ENCODE measurements around the gene ATRAID. TPM values are rescaled to one million over a fixed set of nuclear protein-coding genes. Genes with fewer than 3 reads are reported as not detected.

ATRAID gene
- total and polyA plus RNA-seq, 2 experiments from 2014 or later: 129 to 154 TPM

DNA sequence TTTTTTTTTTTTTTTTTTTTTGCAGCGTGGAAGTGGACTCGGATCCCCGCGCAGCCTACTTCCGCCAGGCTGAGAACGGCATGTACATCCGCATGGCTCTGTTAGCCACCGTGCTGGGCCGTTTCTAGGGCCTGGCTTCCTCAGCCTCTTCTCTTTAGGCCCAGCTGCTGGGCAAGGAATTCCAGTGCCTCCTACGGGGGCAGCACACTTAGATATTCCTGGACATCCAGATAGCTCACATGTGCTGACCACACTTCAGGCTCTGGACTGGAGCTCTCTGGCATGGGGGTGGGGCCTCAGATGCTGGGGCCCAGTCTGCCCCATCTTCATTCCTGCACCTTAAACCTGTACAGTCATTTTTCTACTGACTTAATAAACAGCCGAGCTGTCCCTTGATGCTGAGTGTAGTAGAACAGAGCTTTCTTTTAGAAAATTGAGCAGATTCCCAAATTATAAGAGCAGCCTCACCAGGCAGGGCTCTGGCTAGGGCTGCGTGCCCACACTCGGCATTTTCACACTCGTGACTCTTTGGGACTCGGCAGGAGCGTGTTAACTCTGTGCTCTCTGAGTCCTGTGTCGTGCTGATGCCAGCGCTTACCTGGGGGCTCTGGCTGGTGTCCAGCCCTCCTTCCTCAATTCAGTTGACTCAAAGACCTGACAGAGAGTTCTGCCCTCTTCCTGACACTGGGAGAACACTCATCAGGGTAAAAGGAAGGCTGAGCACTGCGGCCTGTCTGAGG, 31.7 kb downstream of the ATRAID start:
- Histone ChIP-seq H3F3A (replicated peaks; ENCODE audit: low read depth) (peaks cover 8% of the 10 kb centered on the region; the same call in 1 of the 2 replicates), H3K4me1 (ENCODE audit: insufficient read depth) (no peaks in the 10 kb centered on the region), H3K9me2 (ENCODE audit: insufficient read depth) (no peaks in the 10 kb centered on the region), H3K79me2 (replicated peaks; ENCODE audit: insufficient read depth) (no peaks in the 10 kb centered on the region), H3K36me3 (ENCODE audit: insufficient read depth) (peaks cover 27% of the 10 kb centered on the region), H3K27me3 (ENCODE audit: insufficient read depth) (no peaks in the 10 kb centered on the region), H3K4me3 (no peak overlapping the region), H4K20me1 (replicated peaks; ENCODE audit: insufficient read depth) (no peaks in the 10 kb centered on the region; the same call in none of the 2 replicates), H3K27ac (ENCODE audit: low read depth) (no peak overlapping the region), H2AFZ (no peak overlapping the region), H3K4me2 (no peak overlapping the region)
- H3K27ac Mint-ChIP-seq: no peak overlapping the region
- H3K27me3 Mint-ChIP-seq (ENCODE audit: insufficient read depth, low read depth, poor library complexity): peaks cover 20% of the 10 kb centered on the region
- no peak for DNase-seq (ENCODE audit: low spot score)
- H3K36me3 Mint-ChIP-seq (ENCODE audit: low read depth): peaks cover 62% of the 10 kb centered on the region
- H3K4me1 Mint-ChIP-seq: no peaks in the 10 kb centered on the region
- no peak for ATAC-seq
- H3K9me3 Mint-ChIP-seq: no peaks in the 10 kb centered on the region; the same call in 2 of the 3 replicates
- no peak overlapping the region for H3K4me3 Mint-ChIP-seq
- TF ChIP-seq ZNF114 (CRISPR knock-in tag; IDR thresholded peaks at IDR 0.05) (no peak), CTCF (conservative IDR thresholded peaks at IDR 0.05; ENCODE audit: low read depth in 2 of 2) (no peak)

- no peaks in the 10 kb centered on the region for H3K4me1 ChIP-seq (ENCODE audit: insufficient read depth)
- H3K4me3 ChIP-seq: no peak overlapping the region
- no peak for DNase-seq (ENCODE audit: low spot score)
- peaks cover 12% of the 10 kb centered on the region for H3F3A ChIP-seq (replicated peaks; ENCODE audit: low read depth)
- peaks cover 13% of the 10 kb centered on the region for H3K36me3 ChIP-seq (ENCODE audit: insufficient read depth)
- H2AFZ ChIP-seq: no peak overlapping the region
- Mint-ChIP-seq H3K4me3 (no peak overlapping the region), H3K4me1 (no peaks in the 10 kb centered on the region), H3K27me3 (ENCODE audit: insufficient read depth, low read depth, poor library complexity) (peaks cover 21% of the 10 kb centered on the region), H3K27ac (no peak overlapping the region), H3K9me3 (no peaks in the 10 kb centered on the region; the same call in 2 of the 3 replicates), H3K36me3 (ENCODE audit: low read depth) (peaks cover 47% of the 10 kb centered on the region)
- no peak for ATAC-seq
- H3K27ac ChIP-seq (ENCODE audit: low read depth): no peak overlapping the region
- no peaks in the 10 kb centered on the region; the same call in none of the 2 replicates for H4K20me1 ChIP-seq (replicated peaks; ENCODE audit: insufficient read depth)
- no peaks in the 10 kb centered on the region for H3K9me2 ChIP-seq (ENCODE audit: insufficient read depth)
- H3K79me2 ChIP-seq (replicated peaks; ENCODE audit: insufficient read depth): no peaks in the 10 kb centered on the region
- no peaks in the 10 kb centered on the region for H3K27me3 ChIP-seq (ENCODE audit: insufficient read depth)
- H3K4me2 ChIP-seq: no peak overlapping the region
- TF ChIP-seq, protein P1, sequence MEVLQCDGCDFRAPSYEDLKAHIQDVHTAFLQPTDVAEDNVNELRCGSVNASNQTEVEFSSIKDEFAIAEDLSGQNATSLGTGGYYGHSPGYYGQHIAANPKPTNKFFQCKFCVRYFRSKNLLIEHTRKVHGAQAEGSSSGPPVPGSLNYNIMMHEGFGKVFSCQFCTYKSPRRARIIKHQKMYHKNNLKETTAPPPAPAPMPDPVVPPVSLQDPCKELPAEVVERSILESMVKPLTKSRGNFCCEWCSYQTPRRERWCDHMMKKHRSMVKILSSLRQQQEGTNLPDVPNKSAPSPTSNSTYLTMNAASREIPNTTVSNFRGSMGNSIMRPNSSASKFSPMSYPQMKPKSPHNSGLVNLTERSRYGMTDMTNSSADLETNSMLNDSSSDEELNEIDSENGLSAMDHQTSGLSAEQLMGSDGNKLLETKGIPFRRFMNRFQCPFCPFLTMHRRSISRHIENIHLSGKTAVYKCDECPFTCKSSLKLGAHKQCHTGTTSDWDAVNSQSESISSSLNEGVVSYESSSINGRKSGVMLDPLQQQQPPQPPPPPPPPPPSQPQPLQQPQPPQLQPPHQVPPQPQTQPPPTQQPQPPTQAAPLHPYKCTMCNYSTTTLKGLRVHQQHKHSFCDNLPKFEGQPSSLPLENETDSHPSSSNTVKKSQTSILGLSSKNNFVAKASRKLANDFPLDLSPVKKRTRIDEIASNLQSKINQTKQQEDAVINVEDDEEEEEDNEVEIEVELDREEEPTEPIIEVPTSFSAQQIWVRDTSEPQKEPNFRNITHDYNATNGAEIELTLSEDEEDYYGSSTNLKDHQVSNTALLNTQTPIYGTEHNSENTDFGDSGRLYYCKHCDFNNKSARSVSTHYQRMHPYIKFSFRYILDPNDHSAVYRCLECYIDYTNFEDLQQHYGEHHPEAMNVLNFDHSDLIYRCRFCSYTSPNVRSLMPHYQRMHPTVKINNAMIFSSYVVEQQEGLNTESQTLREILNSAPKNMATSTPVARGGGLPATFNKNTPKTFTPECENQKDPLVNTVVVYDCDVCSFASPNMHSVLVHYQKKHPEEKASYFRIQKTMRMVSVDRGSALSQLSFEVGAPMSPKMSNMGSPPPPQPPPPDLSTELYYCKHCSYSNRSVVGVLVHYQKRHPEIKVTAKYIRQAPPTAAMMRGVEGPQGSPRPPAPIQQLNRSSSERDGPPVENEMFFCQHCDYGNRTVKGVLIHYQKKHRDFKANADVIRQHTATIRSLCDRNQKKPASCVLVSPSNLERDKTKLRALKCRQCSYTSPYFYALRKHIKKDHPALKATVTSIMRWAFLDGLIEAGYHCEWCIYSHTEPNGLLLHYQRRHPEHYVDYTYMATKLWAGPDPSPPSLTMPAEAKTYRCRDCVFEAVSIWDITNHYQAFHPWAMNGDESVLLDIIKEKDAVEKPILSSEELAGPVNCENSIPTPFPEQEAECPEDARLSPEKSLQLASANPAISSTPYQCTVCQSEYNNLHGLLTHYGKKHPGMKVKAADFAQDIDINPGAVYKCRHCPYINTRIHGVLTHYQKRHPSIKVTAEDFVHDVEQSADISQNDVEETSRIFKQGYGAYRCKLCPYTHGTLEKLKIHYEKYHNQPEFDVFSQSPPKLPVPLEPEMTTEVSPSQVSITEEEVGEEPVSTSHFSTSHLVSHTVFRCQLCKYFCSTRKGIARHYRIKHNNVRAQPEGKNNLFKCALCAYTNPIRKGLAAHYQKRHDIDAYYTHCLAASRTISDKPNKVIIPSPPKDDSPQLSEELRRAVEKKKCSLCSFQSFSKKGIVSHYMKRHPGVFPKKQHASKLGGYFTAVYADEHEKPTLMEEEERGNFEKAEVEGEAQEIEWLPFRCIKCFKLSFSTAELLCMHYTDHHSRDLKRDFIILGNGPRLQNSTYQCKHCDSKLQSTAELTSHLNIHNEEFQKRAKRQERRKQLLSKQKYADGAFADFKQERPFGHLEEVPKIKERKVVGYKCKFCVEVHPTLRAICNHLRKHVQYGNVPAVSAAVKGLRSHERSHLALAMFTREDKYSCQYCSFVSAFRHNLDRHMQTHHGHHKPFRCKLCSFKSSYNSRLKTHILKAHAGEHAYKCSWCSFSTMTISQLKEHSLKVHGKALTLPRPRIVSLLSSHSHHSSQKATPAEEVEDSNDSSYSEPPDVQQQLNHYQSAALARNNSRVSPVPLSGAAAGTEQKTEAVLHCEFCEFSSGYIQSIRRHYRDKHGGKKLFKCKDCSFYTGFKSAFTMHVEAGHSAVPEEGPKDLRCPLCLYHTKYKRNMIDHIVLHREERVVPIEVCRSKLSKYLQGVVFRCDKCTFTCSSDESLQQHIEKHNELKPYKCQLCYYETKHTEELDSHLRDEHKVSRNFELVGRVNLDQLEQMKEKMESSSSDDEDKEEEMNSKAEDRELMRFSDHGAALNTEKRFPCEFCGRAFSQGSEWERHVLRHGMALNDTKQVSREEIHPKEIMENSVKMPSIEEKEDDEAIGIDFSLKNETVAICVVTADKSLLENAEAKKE (CRISPR knock-in tag; IDR thresholded peaks at IDR 0.05): no peak
- no peak for TF ChIP-seq EZH2 (IDR thresholded peaks at IDR 0.05; ENCODE audit: low read depth, unreplicated experiment)
- no peak for TF ChIP-seq POLR2AphosphoS5 (IDR thresholded peaks at IDR 0.05; ENCODE audit: low read depth)
- TF ChIP-seq REST (IDR thresholded peaks at IDR 0.05; ENCODE audit: unreplicated experiment): no peak
- TF ChIP-seq EZH2phosphoT487 (IDR thresholded peaks at IDR 0.05; ENCODE audit: unreplicated experiment): no peak
These were observed 33.3 kb downstream of the ATRAID start for GRCh38 chr2:27245116-27245515.

Measured in GM23338 (cell line).